Measurements from ENCODE around the gene LGR6.

GRCh38 chr1:202320081-202320405, 126.4 kb downstream of the LGR6 start:
- TF ChIP-seq, protein P1, sequence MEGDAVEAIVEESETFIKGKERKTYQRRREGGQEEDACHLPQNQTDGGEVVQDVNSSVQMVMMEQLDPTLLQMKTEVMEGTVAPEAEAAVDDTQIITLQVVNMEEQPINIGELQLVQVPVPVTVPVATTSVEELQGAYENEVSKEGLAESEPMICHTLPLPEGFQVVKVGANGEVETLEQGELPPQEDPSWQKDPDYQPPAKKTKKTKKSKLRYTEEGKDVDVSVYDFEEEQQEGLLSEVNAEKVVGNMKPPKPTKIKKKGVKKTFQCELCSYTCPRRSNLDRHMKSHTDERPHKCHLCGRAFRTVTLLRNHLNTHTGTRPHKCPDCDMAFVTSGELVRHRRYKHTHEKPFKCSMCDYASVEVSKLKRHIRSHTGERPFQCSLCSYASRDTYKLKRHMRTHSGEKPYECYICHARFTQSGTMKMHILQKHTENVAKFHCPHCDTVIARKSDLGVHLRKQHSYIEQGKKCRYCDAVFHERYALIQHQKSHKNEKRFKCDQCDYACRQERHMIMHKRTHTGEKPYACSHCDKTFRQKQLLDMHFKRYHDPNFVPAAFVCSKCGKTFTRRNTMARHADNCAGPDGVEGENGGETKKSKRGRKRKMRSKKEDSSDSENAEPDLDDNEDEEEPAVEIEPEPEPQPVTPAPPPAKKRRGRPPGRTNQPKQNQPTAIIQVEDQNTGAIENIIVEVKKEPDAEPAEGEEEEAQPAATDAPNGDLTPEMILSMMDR (IDR thresholded peaks at IDR 0.05): no peak
- no peak for TF ChIP-seq POLR2A (IDR thresholded peaks at IDR 0.05)
